COLO668 (cell line): ENCODE data around the gene CCNK.

ENCODE experiments used
- DNase-seq: peaks from one replicate; lab custom pipeline; 2025; ENCODE audit not compliant: unreplicated experiment; lab: John Stamatoyannopoulos, UW

CCNK gene

GRCh38 chr14:99465288-99465687 is 15.9 kb upstream of the CCNK start:
- DNase-seq = no peak

- no peak for DNase-seq
Measured at GRCh38 chr14:99466758-99467157, 14.5 kb upstream of the CCNK start.

- DNase-seq = no peak
Measured at GRCh38 chr14:99467336-99468078, 13.7 kb upstream of the CCNK start.

GRCh38 chr14:99468081-99468480 is 13.1 kb upstream of the CCNK start:
- DNase-seq = no peak

GRCh38 chr14:99468836-99469592 is 12.2 kb upstream of the CCNK start:
- no peak for DNase-seq

GRCh38 chr14:99471731-99472130 is 9.5 kb upstream of the CCNK start:
- DNase-seq = no peak

- no peak for DNase-seq
Measured at GRCh38 chr14:99472937-99473336, 8.3 kb upstream of the CCNK start.

GRCh38 chr14:99473458-99473857 is 7.8 kb upstream of the CCNK start:
- DNase-seq = no peak

GRCh38 chr14:99475179-99475578 is 6.0 kb upstream of the CCNK start:
- no peak for DNase-seq

- DNase-seq = no peak
Measured at GRCh38 chr14:99475660-99476059, 5.5 kb upstream of the CCNK start.

GRCh38 chr14:99476864-99477263 is 4.3 kb upstream of the CCNK start:
- no peak for DNase-seq

GRCh38 chr14:99478128-99478527 is 3.1 kb upstream of the CCNK start:
- no peak for DNase-seq

GRCh38 chr14:99479160-99479905 is 1.9 kb upstream of the CCNK start:
- no peak for DNase-seq

- peak; percentile 53 for DNase-seq
Measured at GRCh38 chr14:99479906-99480869, 1.0 kb upstream of the CCNK start, which contains the start of gene SETD3. Gene SETD3, minus strand, starts transcription at chr14:99480859. Its CDS starts 15,054 bp downstream, at chr14:99465805.

- DNase-seq = no peak
Measured at GRCh38 chr14:99481745-99482099, 513 bp downstream of the CCNK start.

- no peak for DNase-seq
Measured at GRCh38 chr14:99484106-99484505, 2.9 kb downstream of the CCNK start.

- DNase-seq = no peak
Measured at GRCh38 chr14:99497341-99497740, 16.1 kb downstream of the CCNK start.

GRCh38 chr14:99497894-99498293 is 16.7 kb downstream of the CCNK start:
- DNase-seq = no peak

- no peak for DNase-seq
Measured at GRCh38 chr14:99502989-99503421, 21.8 kb downstream of the CCNK start.

GRCh38 chr14:99503848-99504453 is 22.7 kb downstream of the CCNK start:
- DNase-seq = no peak
